Urothelium cell line (cell line): Measurements from ENCODE around the gene NDUFB6.
"Not testable (repeated sequence)": the region's sequence is repeated elsewhere in the genome, so short reads cannot be mapped to it uniquely, and the experiment has no call there.

ENCODE experiments used
- DNase-seq: peaks from one replicate; pipeline ENCODE4 v3.0.0; 2011; ENCODE audit warnings: low spot score, mixed read lengths
- FAIRE-seq: peaks from 2 replicates; lab custom pipeline; 2011; peaks lifted over from hg19 to GRCh38; lab: Jason Lieb, UNC

NDUFB6 gene

GRCh38 chr9:32572900-32573523, at the start of gene NDUFB6:
TSS of gene NDUFB6 (minus strand) at chr9:32573159. CDS start at chr9:32573060, 99 bp downstream.
- DNase-seq, result peak; percentile 95

GRCh38 chr9:32618261-32618660, 45.3 kb upstream of the NDUFB6 start:
- FAIRE-seq (no peak), DNase-seq (no peak)

More at GRCh38 chr9:32572900-32573523, at the start of gene NDUFB6:
- peak; percentile 81 for FAIRE-seq

- DNase-seq, result no peak
- FAIRE-seq, result no peak
These were observed 33.9 kb upstream of the NDUFB6 start for GRCh38 chr9:32606811-32607210.

GRCh38 chr9:32603914-32604852, 31.2 kb upstream of the NDUFB6 start:
- FAIRE-seq, result peak; percentile 87

GRCh38 chr9:32599021-32599420, 26.1 kb upstream of the NDUFB6 start:
- not testable (repeated sequence) for DNase-seq, FAIRE-seq

More at GRCh38 chr9:32603914-32604852, 31.2 kb upstream of the NDUFB6 start:
- peak; percentile 91 for DNase-seq

- no peak for FAIRE-seq
- no peak for DNase-seq
These were observed 24.0 kb upstream of the NDUFB6 start for GRCh38 chr9:32596936-32597335.

- FAIRE-seq (no peak), DNase-seq (no peak)
These were observed 23.3 kb upstream of the NDUFB6 start for GRCh38 chr9:32596096-32596865.

- DNase-seq (no peak), FAIRE-seq (no peak)
These were observed 17.9 kb upstream of the NDUFB6 start for GRCh38 chr9:32590898-32591297.

GRCh38 chr9:32590476-32590875, 17.5 kb upstream of the NDUFB6 start:
- no peak for FAIRE-seq

GRCh38 chr9:32589083-32589723, 16.2 kb upstream of the NDUFB6 start:
- DNase-seq, result peak; percentile 57

More at GRCh38 chr9:32590476-32590875, 17.5 kb upstream of the NDUFB6 start:
- DNase-seq, result no peak

GRCh38 chr9:32587901-32588300, 14.9 kb upstream of the NDUFB6 start:
- no peak for DNase-seq

More at GRCh38 chr9:32589083-32589723, 16.2 kb upstream of the NDUFB6 start:
- no peak for FAIRE-seq

GRCh38 chr9:32584784-32585183, 11.8 kb upstream of the NDUFB6 start:
- FAIRE-seq (peak; percentile 5), DNase-seq (no peak)

More at GRCh38 chr9:32587901-32588300, 14.9 kb upstream of the NDUFB6 start:
- no peak for FAIRE-seq

GRCh38 chr9:32581512-32582143, 8.7 kb upstream of the NDUFB6 start:
- FAIRE-seq (no peak), DNase-seq (peak; percentile 57)

- no peak for DNase-seq
- FAIRE-seq, result no peak
These were observed 7.8 kb upstream of the NDUFB6 start for GRCh38 chr9:32580631-32581300.

GRCh38 chr9:32579706-32580331, 6.9 kb upstream of the NDUFB6 start:
- no peak for FAIRE-seq
- peak; percentile 47 for DNase-seq

GRCh38 chr9:32578976-32579375, 6.0 kb upstream of the NDUFB6 start:
- DNase-seq, result no peak
- FAIRE-seq, result no peak

- no peak for DNase-seq
- FAIRE-seq, result no peak
These were observed 4.4 kb upstream of the NDUFB6 start for GRCh38 chr9:32577316-32577715.

GRCh38 chr9:32574858-32575257, 1.9 kb upstream of the NDUFB6 start:
- FAIRE-seq (no peak), DNase-seq (no peak)

- FAIRE-seq, result no peak
- DNase-seq, result no peak
These were observed 862 bp upstream of the NDUFB6 start for GRCh38 chr9:32573821-32574220.
